Ishikawa (cell line): ENCODE measurements around the gene PHYH.

Source experiments
- TF ChIP-seq, protein P1 (sequence below): IDR thresholded peaks from 2 replicates; pipeline ENCODE4 v1.6.1; 2012
- TF ChIP-seq, protein P2 (sequence below): IDR thresholded peaks from 2 replicates; pipeline ENCODE4 v1.6.1; 2012; ENCODE audit warnings: low read depth, mild to moderate bottlenecking

DNA sequence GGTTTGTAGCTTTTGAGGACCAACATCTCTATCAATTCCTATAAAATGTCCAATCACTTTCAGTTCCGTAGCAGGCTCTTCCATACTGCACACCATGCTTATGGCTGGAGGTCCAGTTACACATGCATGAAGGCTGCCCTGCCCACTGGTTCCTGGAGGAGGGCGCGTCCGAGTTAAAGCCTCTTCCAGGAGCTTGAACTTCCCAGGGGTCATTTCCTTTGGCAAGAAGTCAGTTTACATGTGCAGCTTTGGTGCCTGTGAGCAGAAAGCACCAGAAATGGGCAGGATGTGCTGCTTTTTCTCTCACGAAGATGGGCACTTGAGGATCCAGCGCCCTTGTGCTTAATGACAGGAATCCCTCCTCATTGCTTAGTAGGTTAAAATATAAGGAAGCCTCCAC lies 17.6 kb upstream of the PHYH start:
- TF ChIP-seq, protein P1, sequence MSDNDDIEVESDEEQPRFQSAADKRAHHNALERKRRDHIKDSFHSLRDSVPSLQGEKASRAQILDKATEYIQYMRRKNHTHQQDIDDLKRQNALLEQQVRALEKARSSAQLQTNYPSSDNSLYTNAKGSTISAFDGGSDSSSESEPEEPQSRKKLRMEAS, result no peak
- TF ChIP-seq, protein P2, sequence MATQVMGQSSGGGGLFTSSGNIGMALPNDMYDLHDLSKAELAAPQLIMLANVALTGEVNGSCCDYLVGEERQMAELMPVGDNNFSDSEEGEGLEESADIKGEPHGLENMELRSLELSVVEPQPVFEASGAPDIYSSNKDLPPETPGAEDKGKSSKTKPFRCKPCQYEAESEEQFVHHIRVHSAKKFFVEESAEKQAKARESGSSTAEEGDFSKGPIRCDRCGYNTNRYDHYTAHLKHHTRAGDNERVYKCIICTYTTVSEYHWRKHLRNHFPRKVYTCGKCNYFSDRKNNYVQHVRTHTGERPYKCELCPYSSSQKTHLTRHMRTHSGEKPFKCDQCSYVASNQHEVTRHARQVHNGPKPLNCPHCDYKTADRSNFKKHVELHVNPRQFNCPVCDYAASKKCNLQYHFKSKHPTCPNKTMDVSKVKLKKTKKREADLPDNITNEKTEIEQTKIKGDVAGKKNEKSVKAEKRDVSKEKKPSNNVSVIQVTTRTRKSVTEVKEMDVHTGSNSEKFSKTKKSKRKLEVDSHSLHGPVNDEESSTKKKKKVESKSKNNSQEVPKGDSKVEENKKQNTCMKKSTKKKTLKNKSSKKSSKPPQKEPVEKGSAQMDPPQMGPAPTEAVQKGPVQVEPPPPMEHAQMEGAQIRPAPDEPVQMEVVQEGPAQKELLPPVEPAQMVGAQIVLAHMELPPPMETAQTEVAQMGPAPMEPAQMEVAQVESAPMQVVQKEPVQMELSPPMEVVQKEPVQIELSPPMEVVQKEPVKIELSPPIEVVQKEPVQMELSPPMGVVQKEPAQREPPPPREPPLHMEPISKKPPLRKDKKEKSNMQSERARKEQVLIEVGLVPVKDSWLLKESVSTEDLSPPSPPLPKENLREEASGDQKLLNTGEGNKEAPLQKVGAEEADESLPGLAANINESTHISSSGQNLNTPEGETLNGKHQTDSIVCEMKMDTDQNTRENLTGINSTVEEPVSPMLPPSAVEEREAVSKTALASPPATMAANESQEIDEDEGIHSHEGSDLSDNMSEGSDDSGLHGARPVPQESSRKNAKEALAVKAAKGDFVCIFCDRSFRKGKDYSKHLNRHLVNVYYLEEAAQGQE, result no peak
